ENCODE measurements around the gene AGFG2. TPM values are rescaled to one million over a fixed set of nuclear protein-coding genes. Genes with fewer than 3 reads are reported as not detected.

AGFG2 gene
- total and polyA plus RNA-seq, 2 of the 13 experiments (the other 11 are each of a cell fraction or from before 2014, with no cell fraction given) = 125 to 132 TPM

- TF ChIP-seq ZNF276 (CRISPR knock-in tag; IDR thresholded peaks at IDR 0.05; ENCODE audit: low read depth) (peak; percentile 52), DRAP1 (CRISPR knock-in tag; IDR thresholded peaks at IDR 0.05) (peak; percentile 39; the same call in 1 of the 2 replicates), ZNF225 (CRISPR knock-in tag; IDR thresholded peaks at IDR 0.05) (no peak), ZNF574 (CRISPR knock-in tag; IDR thresholded peaks at IDR 0.05) (peak; percentile 57; the same call in 1 of the 2 replicates), ZNF280B (CRISPR knock-in tag; IDR thresholded peaks at IDR 0.05; ENCODE audit: borderline replicate concordance) (peak; percentile 89), ZFYVE20 (CRISPR knock-in tag; IDR thresholded peaks at IDR 0.05; ENCODE audit: borderline replicate concordance, low read depth) (peak; percentile 55; the same call in 1 of the 2 replicates), ZNF614 (CRISPR knock-in tag; IDR thresholded peaks at IDR 0.05; ENCODE audit: borderline replicate concordance) (peak; percentile 47; the same call in 1 of the 2 replicates), NR2F1 (CRISPR knock-in tag; IDR thresholded peaks at IDR 0.05) (no peak; a peak in 1 of 4 replicates), TOPORS (CRISPR knock-in tag; IDR thresholded peaks at IDR 0.05) (peak; percentile 99), FOXC1 (CRISPR knock-in tag; IDR thresholded peaks at IDR 0.05; ENCODE audit: borderline replicate concordance) (no peak; the same call in 1 of the 2 replicates), HCFC1 (IDR thresholded peaks at IDR 0.05; ENCODE audit: low read depth, low read length) (no peak)
- TF ChIP-seq, protein P1, sequence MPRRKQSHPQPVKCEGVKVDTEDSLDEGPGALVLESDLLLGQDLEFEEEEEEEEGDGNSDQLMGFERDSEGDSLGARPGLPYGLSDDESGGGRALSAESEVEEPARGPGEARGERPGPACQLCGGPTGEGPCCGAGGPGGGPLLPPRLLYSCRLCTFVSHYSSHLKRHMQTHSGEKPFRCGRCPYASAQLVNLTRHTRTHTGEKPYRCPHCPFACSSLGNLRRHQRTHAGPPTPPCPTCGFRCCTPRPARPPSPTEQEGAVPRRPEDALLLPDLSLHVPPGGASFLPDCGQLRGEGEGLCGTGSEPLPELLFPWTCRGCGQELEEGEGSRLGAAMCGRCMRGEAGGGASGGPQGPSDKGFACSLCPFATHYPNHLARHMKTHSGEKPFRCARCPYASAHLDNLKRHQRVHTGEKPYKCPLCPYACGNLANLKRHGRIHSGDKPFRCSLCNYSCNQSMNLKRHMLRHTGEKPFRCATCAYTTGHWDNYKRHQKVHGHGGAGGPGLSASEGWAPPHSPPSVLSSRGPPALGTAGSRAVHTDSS (CRISPR knock-in tag; conservative IDR thresholded peaks at IDR 0.05) = peak; percentile 94; the same call in 1 of the 2 replicates
- TF ChIP-seq, protein P2, sequence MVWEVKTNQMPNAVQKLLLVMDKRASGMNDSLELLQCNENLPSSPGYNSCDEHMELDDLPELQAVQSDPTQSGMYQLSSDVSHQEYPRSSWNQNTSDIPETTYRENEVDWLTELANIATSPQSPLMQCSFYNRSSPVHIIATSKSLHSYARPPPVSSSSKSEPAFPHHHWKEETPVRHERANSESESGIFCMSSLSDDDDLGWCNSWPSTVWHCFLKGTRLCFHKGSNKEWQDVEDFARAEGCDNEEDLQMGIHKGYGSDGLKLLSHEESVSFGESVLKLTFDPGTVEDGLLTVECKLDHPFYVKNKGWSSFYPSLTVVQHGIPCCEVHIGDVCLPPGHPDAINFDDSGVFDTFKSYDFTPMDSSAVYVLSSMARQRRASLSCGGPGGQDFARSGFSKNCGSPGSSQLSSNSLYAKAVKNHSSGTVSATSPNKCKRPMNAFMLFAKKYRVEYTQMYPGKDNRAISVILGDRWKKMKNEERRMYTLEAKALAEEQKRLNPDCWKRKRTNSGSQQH (CRISPR knock-in tag; IDR thresholded peaks at IDR 0.05; ENCODE audit: low read depth) = no peak; the same call in 1 of the 2 replicates
- TF ChIP-seq, protein P3, sequence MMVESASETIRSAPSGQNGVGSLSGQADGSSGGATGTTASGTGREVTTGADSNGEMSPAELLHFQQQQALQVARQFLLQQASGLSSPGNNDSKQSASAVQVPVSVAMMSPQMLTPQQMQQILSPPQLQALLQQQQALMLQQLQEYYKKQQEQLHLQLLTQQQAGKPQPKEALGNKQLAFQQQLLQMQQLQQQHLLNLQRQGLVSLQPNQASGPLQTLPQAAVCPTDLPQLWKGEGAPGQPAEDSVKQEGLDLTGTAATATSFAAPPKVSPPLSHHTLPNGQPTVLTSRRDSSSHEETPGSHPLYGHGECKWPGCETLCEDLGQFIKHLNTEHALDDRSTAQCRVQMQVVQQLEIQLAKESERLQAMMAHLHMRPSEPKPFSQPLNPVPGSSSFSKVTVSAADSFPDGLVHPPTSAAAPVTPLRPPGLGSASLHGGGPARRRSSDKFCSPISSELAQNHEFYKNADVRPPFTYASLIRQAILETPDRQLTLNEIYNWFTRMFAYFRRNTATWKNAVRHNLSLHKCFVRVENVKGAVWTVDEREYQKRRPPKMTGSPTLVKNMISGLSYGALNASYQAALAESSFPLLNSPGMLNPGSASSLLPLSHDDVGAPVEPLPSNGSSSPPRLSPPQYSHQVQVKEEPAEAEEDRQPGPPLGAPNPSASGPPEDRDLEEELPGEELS (CRISPR knock-in tag; IDR thresholded peaks at IDR 0.05) = 0 out of 2 replicates have a peak, but pooled peaks have one; percentile 18
Measured at GRCh38 chr7:100568176-100568895, 29.3 kb downstream of the AGFG2 start (continued).
